Right forelimb (tissue), 1 donor: ENCODE results near the gene SPG7.
"Not testable (repeated sequence)": the region's sequence is repeated elsewhere in the genome, so short reads cannot be mapped to it uniquely, and the experiment has no call there.

Experiments
- DNase-seq: peaks from one replicate; pipeline ENCODE4 v3.0.0-alpha.2; 2018

Gene SPG7

GRCh38 chr16:89507834-89508590 lies at the start of gene SPG7:
Gene SPG7, plus strand, starts transcription at chr16:89508403. Its CDS starts 15 bp downstream, at chr16:89508418.
- DNase-seq, result peak; percentile 95

- DNase-seq, result no peak
These were observed 49.7 kb upstream of the SPG7 start for GRCh38 chr16:89458551-89458950.

GRCh38 chr16:89458967-89459366 lies 49.2 kb upstream of the SPG7 start:
- no peak for DNase-seq

GRCh38 chr16:89460556-89460955 lies 47.6 kb upstream of the SPG7 start:
- no peak for DNase-seq

GRCh38 chr16:89461890-89462289 lies 46.3 kb upstream of the SPG7 start:
- DNase-seq, result not testable (repeated sequence)

GRCh38 chr16:89462639-89463038 lies 45.6 kb upstream of the SPG7 start:
- DNase-seq, result not testable (repeated sequence)

- not testable (repeated sequence) for DNase-seq
These were observed 44.9 kb upstream of the SPG7 start for GRCh38 chr16:89463312-89463711.

- no peak for DNase-seq
These were observed 41.3 kb upstream of the SPG7 start for GRCh38 chr16:89466920-89467319.

GRCh38 chr16:89467382-89467781 lies 40.8 kb upstream of the SPG7 start:
- no peak for DNase-seq

- no peak for DNase-seq
These were observed 35.5 kb upstream of the SPG7 start for GRCh38 chr16:89472711-89473075.

- DNase-seq, result no peak
These were observed 35.0 kb upstream of the SPG7 start for GRCh38 chr16:89473136-89473712.

GRCh38 chr16:89473791-89474414 lies 34.3 kb upstream of the SPG7 start:
- no peak for DNase-seq

- DNase-seq, result no peak
These were observed 33.1 kb upstream of the SPG7 start for GRCh38 chr16:89475144-89475543.

- no peak for DNase-seq
These were observed 31.8 kb upstream of the SPG7 start for GRCh38 chr16:89476379-89476778.

- no peak for DNase-seq
These were observed 31.4 kb upstream of the SPG7 start for GRCh38 chr16:89476811-89477261.

GRCh38 chr16:89478576-89479221 lies 29.5 kb upstream of the SPG7 start:
- DNase-seq, result no peak

GRCh38 chr16:89481356-89481955 lies 26.7 kb upstream of the SPG7 start:
- no peak for DNase-seq

- no peak for DNase-seq
These were observed 25.9 kb upstream of the SPG7 start for GRCh38 chr16:89482150-89482816.

- DNase-seq, result no peak
These were observed 25.4 kb upstream of the SPG7 start for GRCh38 chr16:89482817-89483205.

- DNase-seq, result no peak
These were observed 24.1 kb upstream of the SPG7 start for GRCh38 chr16:89484041-89484501.

GRCh38 chr16:89484923-89485679 lies 23.1 kb upstream of the SPG7 start:
- DNase-seq, result no peak
